Globus pallidus (tissue), 1 donor: ENCODE results near the gene MC5R.
"Not testable (repeated sequence)": the region's sequence is repeated elsewhere in the genome, so short reads cannot be mapped to it uniquely, and the experiment has no call there.

Source experiments
- DNase-seq: peaks from one replicate; pipeline ENCODE4 v3.0.0-alpha.2; 2015; ENCODE audit warnings: low spot score

The MC5R gene

GRCh38 chr18:13849791-13850190 is 25.8 kb downstream of the MC5R start:
- no peak for DNase-seq

DNA sequence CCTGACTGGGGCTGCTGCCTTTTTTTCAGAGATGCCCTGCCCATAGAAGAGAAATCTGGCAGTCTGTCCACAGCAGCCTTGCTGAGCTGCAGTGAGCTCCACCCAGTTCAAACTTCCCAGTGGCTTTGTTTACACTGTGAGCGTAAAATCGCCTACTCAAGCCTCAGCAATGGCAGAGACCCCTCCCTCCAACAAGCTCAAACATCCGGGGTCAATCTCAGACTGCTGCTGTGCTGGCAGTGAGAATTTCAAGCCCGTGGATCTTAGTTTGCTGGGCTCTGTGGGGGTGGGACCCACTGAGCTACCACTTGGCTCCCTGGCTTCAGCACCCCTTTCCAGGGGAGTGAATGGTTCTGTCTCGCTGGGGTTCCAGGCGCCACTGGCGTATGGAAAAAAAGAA is 38.9 kb downstream of the MC5R start:
- DNase-seq: not testable (repeated sequence)

DNA sequence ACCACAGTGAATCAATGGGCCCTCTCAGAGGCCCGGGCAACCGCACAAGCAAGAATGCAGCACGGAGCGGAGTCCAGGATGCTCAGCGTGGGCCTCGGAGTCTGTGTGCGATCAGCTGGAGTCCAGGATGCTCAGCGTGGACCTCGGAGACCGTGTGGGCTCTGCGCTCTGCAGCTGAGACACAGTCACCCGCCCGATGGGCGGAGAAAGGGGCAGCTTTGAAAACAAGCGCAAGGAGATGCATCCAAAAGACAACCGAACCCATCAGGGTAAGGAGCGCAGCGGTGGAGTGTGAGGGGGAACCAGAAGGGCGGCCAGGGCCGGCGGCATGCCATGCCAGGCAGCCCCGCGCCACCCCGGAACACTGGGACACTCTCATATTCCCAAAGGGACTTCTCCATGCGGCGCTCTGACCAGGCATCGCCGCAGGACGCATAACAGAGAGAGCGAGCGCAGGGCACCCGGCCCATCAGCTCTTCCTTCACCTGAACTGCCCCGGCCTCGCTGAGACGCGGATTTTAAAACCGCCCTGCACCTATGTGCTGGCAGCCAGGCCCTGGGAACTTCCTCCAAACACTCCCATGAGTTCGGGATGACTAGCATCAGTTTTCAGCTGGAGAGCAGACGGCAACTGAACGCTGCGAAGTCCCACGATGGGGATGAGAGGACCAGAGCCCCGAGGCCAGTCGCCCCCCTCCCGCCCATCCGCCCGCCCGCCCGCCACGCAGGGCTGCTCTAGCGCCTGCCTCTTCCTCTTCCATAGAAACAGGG is 44.7 kb downstream of the MC5R start:
- DNase-seq: no peak

DNA sequence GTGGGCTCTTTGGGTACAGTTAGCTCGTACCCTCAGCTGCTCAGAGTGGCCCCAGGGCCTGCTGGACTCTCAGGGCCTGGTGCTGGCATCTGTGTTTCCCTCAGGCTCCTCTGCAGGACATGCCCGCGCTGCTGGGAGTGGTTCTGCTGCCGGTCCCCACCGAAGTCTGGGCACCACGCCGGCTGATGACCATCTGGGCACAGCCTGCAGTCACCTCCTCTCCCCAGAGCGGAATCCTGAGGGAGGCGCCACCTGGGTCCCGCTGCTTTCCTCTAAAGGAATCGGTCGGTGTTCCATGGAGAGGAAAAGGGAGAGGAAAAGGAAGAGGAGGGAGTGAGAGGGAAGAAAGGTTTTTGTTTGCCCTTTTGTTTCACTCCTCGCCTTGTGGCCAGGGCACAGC is 47.8 kb downstream of the MC5R start:
- no peak for DNase-seq

DNA sequence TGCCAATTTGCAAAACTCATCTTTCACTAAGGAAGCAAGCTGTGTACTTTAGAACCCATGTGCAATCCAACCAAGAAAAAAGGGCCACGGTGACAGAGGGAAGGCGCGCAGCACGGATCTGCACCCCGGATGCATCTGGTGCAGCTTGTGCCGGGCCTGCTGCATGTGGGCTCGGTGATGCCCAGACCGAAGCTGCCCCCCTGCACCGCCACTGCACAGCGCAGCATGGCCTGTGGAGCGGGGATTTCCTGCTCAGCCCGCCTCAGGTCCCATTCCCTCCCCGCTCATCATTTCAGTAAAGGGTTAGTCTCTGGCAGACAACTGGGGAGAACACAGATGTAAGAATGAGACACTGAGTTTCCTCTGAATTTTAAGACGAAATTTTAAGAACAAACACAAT is 48.4 kb downstream of the MC5R start:
- DNase-seq: no peak

DNA sequence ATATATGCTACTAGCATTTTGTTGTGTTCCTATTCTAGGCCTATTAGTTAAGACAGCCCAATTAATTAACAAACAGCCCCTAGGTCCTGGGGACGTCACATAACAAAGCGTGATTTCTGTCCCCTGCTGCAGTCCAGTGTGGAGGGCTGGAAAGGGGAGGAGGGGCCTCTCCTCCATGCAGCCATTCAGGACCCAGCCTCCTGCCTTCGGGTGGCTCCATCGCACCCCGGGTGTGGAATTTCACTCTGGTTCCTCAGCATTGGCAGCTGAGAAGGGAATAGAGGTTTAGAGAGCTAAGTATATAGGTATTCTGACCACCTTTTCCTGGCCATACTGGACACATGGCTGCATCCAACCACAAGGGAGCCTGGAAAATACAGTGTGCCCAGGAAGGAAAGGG is 49.0 kb downstream of the MC5R start:
- no peak for DNase-seq

DNA sequence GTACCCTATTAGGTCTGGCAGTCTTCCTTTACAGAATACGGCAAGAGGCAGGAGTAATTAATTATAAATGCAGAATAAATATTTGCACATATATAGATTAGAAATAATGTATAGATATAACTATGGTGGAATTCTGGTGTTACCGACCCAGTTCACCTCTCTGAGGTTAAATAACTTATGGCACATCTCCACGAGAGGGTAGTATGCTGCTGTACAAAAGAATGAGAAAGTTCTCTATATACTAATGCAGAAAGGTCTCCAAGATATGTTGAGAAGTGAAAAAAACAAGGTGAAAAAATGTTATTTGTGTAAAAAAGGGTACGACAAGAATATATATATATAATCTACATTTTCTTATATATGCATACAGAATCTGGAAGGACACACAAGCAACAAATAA is 50.6 kb downstream of the MC5R start:
- DNase-seq: no peak
